A549 (cell line): ENCODE measurements around the gene UVRAG. TPM values are rescaled to one million over a fixed set of nuclear protein-coding genes. Genes with fewer than 3 reads are reported as not detected.

Experiments used
- ATAC-seq, 2 experiments: fragments of 200-7000 bp in 1 of 2; fragments of >200 bp in 1 of 2; cut with Nextera tagmentation in 1 of 2; cut with Tn5 transposase in 1 of 2; 3 replicates each; pipeline versions ENCODE4 v1.8.0 to v1.9.1; 2018 to 2020; ENCODE audit warnings: mild to moderate bottlenecking in 1 of 2, moderate library complexity in 1 of 2
- CTCF ChIA-PET: fragments of 300-600 bp; sonication (Branson Sonifier 250); formaldehyde crosslinking; extraction: SDS; loops from one replicate; lab custom pipeline; 2021; ENCODE audit warnings: antibody characterized with exemption, inconsistent platforms; lab: Yijun Ruan, JAX
- POLR2A ChIA-PET: fragments of 350-600 bp; formaldehyde crosslinking; extraction: SDS; loops from one replicate; lab custom pipeline; 2021; ENCODE audit warnings: antibody characterized with exemption, inconsistent platforms; lab: Yijun Ruan, JAX
- DNase-seq, 2 experiments: peaks; one replicate each; pipeline versions ENCODE4 v3.0.0 to v3.0.0-alpha.2; 2011 to 2016; ENCODE audit warnings: low read depth in 1 of 2, low spot score in 1 of 2
- FAIRE-seq: peaks from 2 replicates; lab custom pipeline; 2011; peaks lifted over from hg19 to GRCh38; lab: Jason Lieb, UNC
- H3K27ac ChIP-seq, 2 experiments: fragments of >200 bp; sonication (Bioruptor Twin); formaldehyde crosslinking; 3 replicates each; pipeline ENCODE4 v1.5.1; 2016 to 2017
- H3K4me1 ChIP-seq: fragments of >200 bp; sonication (Bioruptor Twin); formaldehyde crosslinking; 3 replicates; pipeline ENCODE4 v1.6.1; 2016
- H3K4me2 ChIP-seq: fragments of >200 bp; sonication (Bioruptor Twin); formaldehyde crosslinking; 3 replicates; pipeline ENCODE4 v1.6.1; 2016
- H3K4me3 ChIP-seq: fragments of >200 bp; sonication (Bioruptor Twin); formaldehyde crosslinking; 3 replicates; pipeline ENCODE4 v1.5.1; 2016
- H3K9me3 ChIP-seq: fragments of >200 bp; sonication (Bioruptor Twin); formaldehyde crosslinking; 3 replicates; pipeline ENCODE4 v1.6.1; 2016
- CBX8 ChIP-seq: fragments of 200-600 bp; sonication (generic); IDR thresholded peaks from 2 replicates; pipeline ENCODE4 v1.6.1; 2016
- CHD2 ChIP-seq: fragments of 150-350 bp; IDR thresholded peaks from 2 replicates; pipeline ENCODE4 v1.6.1; 2014; ENCODE audit warnings: low read length; ENCODE audit not compliant: partially characterized antibody
- FOSL2 ChIP-seq, 2 experiments: fragments of 450-650 bp in 1 of 2; fragments of >200 bp in 1 of 2; sonication (Bioruptor Twin) in 1 of 2; formaldehyde crosslinking; IDR thresholded peaks; 2 replicates each; pipeline versions ENCODE4 v1.5.0 to v1.6.1; 2016 to 2020; ENCODE audit warnings: mild to moderate bottlenecking in 1 of 2, moderate library complexity in 1 of 2
- FOXS1 ChIP-seq: fragments of 250-450 bp; sonication (Bioruptor Pico); IDR thresholded peaks from 2 replicates; pipeline ENCODE4 v1.5.0; 2020; ENCODE audit warnings: mild to moderate bottlenecking, moderate library complexity
- HOXB5 ChIP-seq: fragments of 250-450 bp; sonication (Bioruptor Pico); IDR thresholded peaks from 2 replicates; pipeline ENCODE4 v1.5.0; 2020; ENCODE audit warnings: mild to moderate bottlenecking, moderate library complexity
- JUNB ChIP-seq: fragments of >200 bp; sonication (Bioruptor Twin); formaldehyde crosslinking; IDR thresholded peaks from 2 replicates; pipeline ENCODE4 v1.6.1; 2016
- MAFK ChIP-seq: fragments of 450-650 bp; IDR thresholded peaks from 2 replicates; pipeline ENCODE4 v1.6.1; 2014; ENCODE audit not compliant: partially characterized antibody
- RAD21 ChIP-seq, 2 experiments: fragments of >200 bp in 1 of 2; sonication (Bioruptor Twin) in 1 of 2; formaldehyde crosslinking in 1 of 2; IDR thresholded peaks in 1 of 2; conservative IDR thresholded peaks in 1 of 2; 2 replicates in 1 of 2; 3 replicates in 1 of 2; pipeline ENCODE4 v1.6.1; 2012 to 2018; ENCODE audit warnings: inconsistent platforms in 1 of 2
- RARB ChIP-seq: fragments of 250-450 bp; sonication (Bioruptor Pico); IDR thresholded peaks from 2 replicates; pipeline ENCODE4 v1.8.0; 2021; ENCODE audit warnings: mild to moderate bottlenecking, moderate library complexity
- SREBF2 ChIP-seq: fragments of 450-650 bp; IDR thresholded peaks from 2 replicates; pipeline ENCODE4 v1.6.1; 2014; ENCODE audit warnings: mild to moderate bottlenecking, moderate library complexity
- TP53 ChIP-seq: fragments of 250-450 bp; sonication (Bioruptor Pico); IDR thresholded peaks from 2 replicates; pipeline ENCODE4 v1.5.0; 2021; ENCODE audit warnings: mild to moderate bottlenecking, moderate library complexity
- ZFP36 ChIP-seq: fragments of 450-650 bp; IDR thresholded peaks from 2 replicates; pipeline ENCODE4 v1.6.1; 2014; ENCODE audit warnings: borderline replicate concordance; ENCODE audit not compliant: partially characterized antibody
- WGBS: methylation state at CpG from one replicate; pipeline ENCODE4 v1.1.6; 2017; ENCODE audit errors: missing lambda C conversion rate; 5-methylcytosine and 5-hydroxymethylcytosine counted together
- polyA plus RNA-seq, 4 experiments: library from polyadenylated mRNA; depleted of rRNA in 3 of 4; stranded (reverse); fragments of >200 nt; fragmentation: RNase III in 1 of 4; extraction: RNeasy Plus Mini Kit Qiagen cat#74134 plus additional on column Dnase treatment in 1 of 4; gene quantifications; 2 replicates in 3 of 4; 3 replicates in 1 of 4; pipeline ENCODE4 v1.2.3, GENCODE V29; 2011 to 2017
- TF ChIP-seq, protein P1 (sequence below): fragments of >200 bp; sonication (Bioruptor Twin); formaldehyde crosslinking; IDR thresholded peaks from 3 replicates; pipeline ENCODE4 v1.6.1; 2016
- TF ChIP-seq, protein P2 (sequence below): fragments of 200-600 bp; sonication (generic); IDR thresholded peaks from 2 replicates; pipeline ENCODE4 v1.6.1; 2016; ENCODE audit warnings: antibody characterized with exemption, mild to moderate bottlenecking, moderate library complexity
- TF ChIP-seq, protein P3 (sequence below): IDR thresholded peaks from 2 replicates; pipeline ENCODE4 v1.6.1; 2012
- TF ChIP-seq, protein P4 (sequence below): fragments of >200 bp; sonication (Bioruptor Twin); formaldehyde crosslinking; IDR thresholded peaks from 2 replicates; pipeline ENCODE4 v1.6.1; 2016
- TF ChIP-seq, protein P5 (sequence below): IDR thresholded peaks from 2 replicates; pipeline ENCODE4 v1.6.1; 2012
- TF ChIP-seq, protein P6 (sequence below): fragments of 250-450 bp; sonication (Bioruptor Pico); IDR thresholded peaks from 2 replicates; pipeline ENCODE4 v1.5.0; 2021; ENCODE audit warnings: mild to moderate bottlenecking, moderate library complexity, borderline replicate concordance

UVRAG gene
- polyA plus RNA-seq, 2 of the 4 experiments (the other 2 are of a cell fraction) = 6.1 to 14.1 TPM

DNA sequence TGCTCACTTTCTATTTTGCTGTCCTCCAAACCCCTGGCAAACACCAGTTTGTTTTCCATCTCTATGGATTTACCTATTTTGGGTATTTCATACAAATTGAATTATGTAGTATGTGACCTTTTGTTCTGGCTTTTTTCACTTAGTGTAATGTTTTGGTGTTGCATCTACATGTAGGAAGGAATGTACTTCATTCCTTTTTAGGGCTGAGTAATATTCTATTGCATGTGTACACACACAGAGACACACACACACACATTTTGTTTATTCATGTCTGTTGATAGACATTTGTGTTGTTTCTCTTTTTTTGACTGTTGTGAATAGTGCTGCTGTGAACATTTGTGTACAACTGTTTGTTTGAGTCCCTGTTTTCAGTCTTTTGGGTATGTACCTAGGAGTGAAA, 90.4 kb downstream of the UVRAG start:
- POLR2A ChIA-PET = no interaction called here
- CTCF ChIA-PET = interaction anchor here (1.2 to 15.5 kb wide), 2 partner anchors 246 to 247 kb away, joined by 4 to 187 read pairs; no protein-coding TSS in a partner anchor
- Histone ChIP-seq H3K4me2 (no peak overlapping the region), H3K4me3 (no peak overlapping the region), H3K4me1 (no peaks in the 10 kb centered on the region)
- FAIRE-seq = no peak
- TF ChIP-seq FOXS1 (CRISPR knock-in tag) (no peak), HOXB5 (CRISPR knock-in tag) (no peak), TP53 (CRISPR knock-in tag) (no peak), ZFP36 (no peak), MAFK (no peak), SREBF2 (no peak), JUNB (no peak)
- TF ChIP-seq, protein P1, sequence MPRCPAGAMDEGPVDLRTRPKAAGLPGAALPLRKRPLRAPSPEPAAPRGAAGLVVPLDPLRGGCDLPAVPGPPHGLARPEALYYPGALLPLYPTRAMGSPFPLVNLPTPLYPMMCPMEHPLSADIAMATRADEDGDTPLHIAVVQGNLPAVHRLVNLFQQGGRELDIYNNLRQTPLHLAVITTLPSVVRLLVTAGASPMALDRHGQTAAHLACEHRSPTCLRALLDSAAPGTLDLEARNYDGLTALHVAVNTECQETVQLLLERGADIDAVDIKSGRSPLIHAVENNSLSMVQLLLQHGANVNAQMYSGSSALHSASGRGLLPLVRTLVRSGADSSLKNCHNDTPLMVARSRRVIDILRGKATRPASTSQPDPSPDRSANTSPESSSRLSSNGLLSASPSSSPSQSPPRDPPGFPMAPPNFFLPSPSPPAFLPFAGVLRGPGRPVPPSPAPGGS = no peak
- TF ChIP-seq, protein P2, sequence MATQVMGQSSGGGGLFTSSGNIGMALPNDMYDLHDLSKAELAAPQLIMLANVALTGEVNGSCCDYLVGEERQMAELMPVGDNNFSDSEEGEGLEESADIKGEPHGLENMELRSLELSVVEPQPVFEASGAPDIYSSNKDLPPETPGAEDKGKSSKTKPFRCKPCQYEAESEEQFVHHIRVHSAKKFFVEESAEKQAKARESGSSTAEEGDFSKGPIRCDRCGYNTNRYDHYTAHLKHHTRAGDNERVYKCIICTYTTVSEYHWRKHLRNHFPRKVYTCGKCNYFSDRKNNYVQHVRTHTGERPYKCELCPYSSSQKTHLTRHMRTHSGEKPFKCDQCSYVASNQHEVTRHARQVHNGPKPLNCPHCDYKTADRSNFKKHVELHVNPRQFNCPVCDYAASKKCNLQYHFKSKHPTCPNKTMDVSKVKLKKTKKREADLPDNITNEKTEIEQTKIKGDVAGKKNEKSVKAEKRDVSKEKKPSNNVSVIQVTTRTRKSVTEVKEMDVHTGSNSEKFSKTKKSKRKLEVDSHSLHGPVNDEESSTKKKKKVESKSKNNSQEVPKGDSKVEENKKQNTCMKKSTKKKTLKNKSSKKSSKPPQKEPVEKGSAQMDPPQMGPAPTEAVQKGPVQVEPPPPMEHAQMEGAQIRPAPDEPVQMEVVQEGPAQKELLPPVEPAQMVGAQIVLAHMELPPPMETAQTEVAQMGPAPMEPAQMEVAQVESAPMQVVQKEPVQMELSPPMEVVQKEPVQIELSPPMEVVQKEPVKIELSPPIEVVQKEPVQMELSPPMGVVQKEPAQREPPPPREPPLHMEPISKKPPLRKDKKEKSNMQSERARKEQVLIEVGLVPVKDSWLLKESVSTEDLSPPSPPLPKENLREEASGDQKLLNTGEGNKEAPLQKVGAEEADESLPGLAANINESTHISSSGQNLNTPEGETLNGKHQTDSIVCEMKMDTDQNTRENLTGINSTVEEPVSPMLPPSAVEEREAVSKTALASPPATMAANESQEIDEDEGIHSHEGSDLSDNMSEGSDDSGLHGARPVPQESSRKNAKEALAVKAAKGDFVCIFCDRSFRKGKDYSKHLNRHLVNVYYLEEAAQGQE = no peak
- TF ChIP-seq, protein P3, sequence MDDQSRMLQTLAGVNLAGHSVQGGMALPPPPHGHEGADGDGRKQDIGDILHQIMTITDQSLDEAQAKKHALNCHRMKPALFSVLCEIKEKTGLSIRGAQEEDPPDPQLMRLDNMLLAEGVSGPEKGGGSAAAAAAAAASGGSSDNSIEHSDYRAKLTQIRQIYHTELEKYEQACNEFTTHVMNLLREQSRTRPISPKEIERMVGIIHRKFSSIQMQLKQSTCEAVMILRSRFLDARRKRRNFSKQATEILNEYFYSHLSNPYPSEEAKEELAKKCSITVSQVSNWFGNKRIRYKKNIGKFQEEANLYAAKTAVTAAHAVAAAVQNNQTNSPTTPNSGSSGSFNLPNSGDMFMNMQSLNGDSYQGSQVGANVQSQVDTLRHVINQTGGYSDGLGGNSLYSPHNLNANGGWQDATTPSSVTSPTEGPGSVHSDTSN = no peak
- TF ChIP-seq, protein P4, sequence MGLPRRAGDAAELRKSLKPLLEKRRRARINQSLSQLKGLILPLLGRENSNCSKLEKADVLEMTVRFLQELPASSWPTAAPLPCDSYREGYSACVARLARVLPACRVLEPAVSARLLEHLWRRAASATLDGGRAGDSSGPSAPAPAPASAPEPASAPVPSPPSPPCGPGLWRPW = no peak
- TF ChIP-seq, protein P5, sequence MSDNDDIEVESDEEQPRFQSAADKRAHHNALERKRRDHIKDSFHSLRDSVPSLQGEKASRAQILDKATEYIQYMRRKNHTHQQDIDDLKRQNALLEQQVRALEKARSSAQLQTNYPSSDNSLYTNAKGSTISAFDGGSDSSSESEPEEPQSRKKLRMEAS = no peak
- TF ChIP-seq, all 56 proteins: peak for 0
- DNase-seq = no peak
- H3K27ac ChIP-seq = no peak overlapping the region
- ATAC-seq = no peak
- H3K9me3 ChIP-seq = no peaks in the 10 kb centered on the region

DNA sequence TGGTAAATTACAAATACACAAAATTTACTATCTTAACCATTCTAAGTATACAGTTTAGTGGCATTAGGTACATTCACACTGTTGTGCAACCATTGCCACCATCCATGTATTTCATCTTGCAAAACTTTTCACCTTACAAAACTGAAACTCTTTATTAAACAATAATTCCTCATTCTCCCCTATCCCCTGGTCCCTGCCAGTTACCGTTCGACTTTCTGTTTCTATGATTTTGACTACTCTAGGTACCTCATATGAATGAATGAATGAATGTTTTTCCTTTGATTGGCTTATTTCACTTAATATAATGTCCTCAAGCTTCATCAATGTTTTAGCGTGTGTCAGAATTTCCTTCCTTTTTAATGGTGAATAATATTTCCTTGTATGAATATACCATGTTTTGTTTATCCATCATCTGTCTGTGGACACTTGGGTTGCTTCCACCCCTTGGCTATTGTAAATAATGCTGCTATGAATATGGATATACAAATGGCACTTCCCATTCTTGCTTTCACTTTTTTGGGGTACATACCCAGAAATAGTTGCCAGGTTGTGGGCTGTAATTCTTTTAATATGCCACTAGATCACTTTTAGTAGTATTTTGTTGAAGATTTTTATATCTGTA, 93.0 kb downstream of the UVRAG start:
- Histone ChIP-seq H3K9me3 (no peaks in the 10 kb centered on the region), H3K4me2 (no peak overlapping the region)
- POLR2A ChIA-PET = no interaction called here
- ATAC-seq = no peak
- TF ChIP-seq, protein P6, sequence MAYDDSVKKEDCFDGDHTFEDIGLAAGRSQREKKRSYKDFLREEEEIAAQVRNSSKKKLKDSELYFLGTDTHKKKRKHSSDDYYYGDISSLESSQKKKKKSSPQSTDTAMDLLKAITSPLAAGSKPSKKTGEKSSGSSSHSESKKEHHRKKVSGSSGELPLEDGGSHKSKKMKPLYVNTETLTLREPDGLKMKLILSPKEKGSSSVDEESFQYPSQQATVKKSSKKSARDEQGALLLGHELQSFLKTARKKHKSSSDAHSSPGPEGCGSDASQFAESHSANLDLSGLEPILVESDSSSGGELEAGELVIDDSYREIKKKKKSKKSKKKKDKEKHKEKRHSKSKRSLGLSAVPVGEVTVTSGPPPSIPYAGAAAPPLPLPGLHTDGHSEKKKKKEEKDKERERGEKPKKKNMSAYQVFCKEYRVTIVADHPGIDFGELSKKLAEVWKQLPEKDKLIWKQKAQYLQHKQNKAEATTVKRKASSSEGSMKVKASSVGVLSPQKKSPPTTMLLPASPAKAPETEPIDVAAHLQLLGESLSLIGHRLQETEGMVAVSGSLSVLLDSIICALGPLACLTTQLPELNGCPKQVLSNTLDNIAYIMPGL (CRISPR knock-in tag) = no peak
- no peak for TF ChIP-seq RARB (CRISPR knock-in tag)
- TF ChIP-seq CHD2 = no peak
- no peak for TF ChIP-seq FOSL2 (IDR thresholded peaks at IDR 0.05)
- no peak for TF ChIP-seq FOSL2 (CRISPR knock-in tag; IDR thresholded peaks at IDR 0.05)
- no peak for TF ChIP-seq RAD21 (conservative IDR thresholded peaks at IDR 0.05 in 1 of 2, IDR thresholded peaks at IDR 0.05 in 1 of 2)
- no peak for TF ChIP-seq JUNB
- no peak for TF ChIP-seq CBX8
- TF ChIP-seq, all 56 proteins: peak for 0
- DNase-seq = no peak
- Histone ChIP-seq H3K4me3 (no peak overlapping the region), H3K4me1 (no peaks in the 10 kb centered on the region), H3K27ac (no peak overlapping the region)
- 92% methylated on average over 3 of the region's 3 CpGs for WGBS
- FAIRE-seq = no peak
- CTCF ChIA-PET = interaction anchor here (1.5 kb wide), 1 partner anchor 244 kb away, joined by 4 read pairs; no protein-coding TSS in a partner anchor
